ENCODE data around the gene ACP6. TPM values are rescaled to one million over a fixed set of nuclear protein-coding genes. Genes with fewer than 3 reads are reported as not detected.
"Not testable (repeated sequence)": the region's sequence is repeated elsewhere in the genome, so short reads cannot be mapped to it uniquely, and the experiment has no call there.

The ACP6 gene
- total RNA-seq, 4 donors from 2014 or later: 8.8 to 20.7 (median 13.9) TPM

GRCh38 chr1:147717051-147717705, 46.9 kb upstream of the ACP6 start:
- no peak overlapping the region for H3K27ac ChIP-seq
- peaks cover 33% of the 10 kb centered on the region for H3K27me3 ChIP-seq
- no peaks in the 10 kb centered on the region for H3K36me3 ChIP-seq
- TF ChIP-seq EP300 (IDR thresholded peaks at IDR 0.05): no peak
- no peak for TF ChIP-seq POLR2AphosphoS5 (IDR thresholded peaks at IDR 0.05)
- no peak for TF ChIP-seq CTCF (IDR thresholded peaks at IDR 0.05)
- TF ChIP-seq POLR2A (IDR thresholded peaks at IDR 0.05): no peak
- no peaks in the 10 kb centered on the region for H3K9me3 ChIP-seq
- H3K4me3 ChIP-seq: no peak overlapping the region
- no peak for ATAC-seq
- H3K4me1 ChIP-seq: no peaks in the 10 kb centered on the region
- 70 to 83% methylated on average over 2 of the region's 6 CpGs for WGBS, 2 donors (ENCODE audit: low coverage in 1 of 2)

- TF ChIP-seq POLR2AphosphoS5 (IDR thresholded peaks at IDR 0.05) (no peak), EP300 (IDR thresholded peaks at IDR 0.05) (no peak), POLR2A (IDR thresholded peaks at IDR 0.05) (no peak), CTCF (IDR thresholded peaks at IDR 0.05) (no peak)
- peaks cover 23% of the 10 kb centered on the region for H3K27me3 ChIP-seq
- no peak overlapping the region for H3K27ac ChIP-seq
- no peak for ATAC-seq
- H3K36me3 ChIP-seq: no peaks in the 10 kb centered on the region
- no peaks in the 10 kb centered on the region for H3K9me3 ChIP-seq
- H3K4me3 ChIP-seq: no peak overlapping the region
- H3K4me1 ChIP-seq: no peaks in the 10 kb centered on the region
Observed at GRCh38 chr1:147712605-147713004, 42.3 kb upstream of the ACP6 start.

GRCh38 chr1:147700042-147701006, 30.0 kb upstream of the ACP6 start:
- Histone ChIP-seq H3K9me3 (no peaks in the 10 kb centered on the region), H3K27me3 (peaks cover 3% of the 10 kb centered on the region), H3K4me1 (peaks cover 0 to 8% (median 0%) of the 10 kb centered on the region in 3 donors), H3K27ac (peak overlapping the region in 1 of 4 donors; percentile 13), H3K4me3 (no peak overlapping the region), H3K36me3 (no peaks in the 10 kb centered on the region)
- TF ChIP-seq POLR2AphosphoS5 (IDR thresholded peaks at IDR 0.05) (no peak), CTCF (IDR thresholded peaks at IDR 0.05) (peak; percentile 44 to 82 (median 61)), POLR2A (IDR thresholded peaks at IDR 0.05) (no peak), EP300 (IDR thresholded peaks at IDR 0.05) (no peak)
- 83 to 89% methylated on average over 1 to 6 of the region's 10 CpGs for WGBS, 2 donors (ENCODE audit: low coverage in 1 of 2)
- peak; percentile 81 for ATAC-seq

GRCh38 chr1:147699686-147700041, 29.3 kb upstream of the ACP6 start:
- Histone ChIP-seq H3K4me3 (no peak overlapping the region), H3K4me1 (peaks cover 0 to 8% (median 0%) of the 10 kb centered on the region in 3 donors), H3K9me3 (no peaks in the 10 kb centered on the region), H3K27ac (no peak overlapping the region), H3K27me3 (peaks cover 7% of the 10 kb centered on the region), H3K36me3 (no peaks in the 10 kb centered on the region)
- TF ChIP-seq POLR2A (IDR thresholded peaks at IDR 0.05) (no peak), POLR2AphosphoS5 (IDR thresholded peaks at IDR 0.05) (no peak), EP300 (IDR thresholded peaks at IDR 0.05) (no peak)
- no peak for ATAC-seq
- WGBS, 2 donors (ENCODE audit: low coverage in 1 of 2): 49 to 77% methylated on average over 3 of the region's 3 CpGs

- TF ChIP-seq POLR2AphosphoS5 (IDR thresholded peaks at IDR 0.05) (no peak), POLR2A (IDR thresholded peaks at IDR 0.05) (no peak), CTCF (IDR thresholded peaks at IDR 0.05) (no peak), EP300 (IDR thresholded peaks at IDR 0.05) (no peak)
- peaks cover 3% of the 10 kb centered on the region for H3K27me3 ChIP-seq
- H3K4me1 ChIP-seq: no peaks in the 10 kb centered on the region
- no peak overlapping the region for H3K4me3 ChIP-seq
- H3K27ac ChIP-seq: no peak overlapping the region
- H3K36me3 ChIP-seq: no peaks in the 10 kb centered on the region
- no peak for ATAC-seq
- H3K9me3 ChIP-seq: peaks cover 0 to 30% (median 0%) of the 10 kb centered on the region in 3 donors
Observed at GRCh38 chr1:147683163-147683763, 12.9 kb upstream of the ACP6 start.

GRCh38 chr1:147680608-147681235, 10.4 kb upstream of the ACP6 start:
- no CpG with 5 or more reads among the region's 38 CpGs for WGBS, 2 donors (ENCODE audit: low coverage in 1 of 2)
- not testable (repeated sequence) for ATAC-seq, H3K27ac ChIP-seq, H3K36me3 ChIP-seq, H3K4me1 ChIP-seq, H3K4me3 ChIP-seq, H3K27me3 ChIP-seq
- H3K9me3 ChIP-seq: peaks cover 0 to 40% (median 0%) of the 10 kb centered on the region in 3 donors

GRCh38 chr1:147677681-147678080, 7.4 kb upstream of the ACP6 start:
- peaks cover 0 to 26% (median 0%) of the 10 kb centered on the region in 3 donors for H3K9me3 ChIP-seq
- H3K27me3 ChIP-seq, ATAC-seq, H3K27ac ChIP-seq, H3K4me1 ChIP-seq, H3K36me3 ChIP-seq, H3K4me3 ChIP-seq: not testable (repeated sequence)
- WGBS, 2 donors (ENCODE audit: low coverage in 1 of 2): 90 to 92% methylated on average over 2 to 5 of the region's 5 CpGs
